ENCODE data around the gene CD300LB. TPM values are rescaled to one million over a fixed set of nuclear protein-coding genes. Genes with fewer than 3 reads are reported as not detected.
"Not testable (repeated sequence)": the region's sequence is repeated elsewhere in the genome, so short reads cannot be mapped to it uniquely, and the experiment has no call there.

The CD300LB gene
- polyA plus RNA-seq, 1 donor (not counting 4 experiments of a cell fraction or from before 2014, with no cell fraction given) = not detected

GRCh38 chr17:74512624-74513091, 18.6 kb downstream of the CD300LB start:
- H3K4me3 ChIP-seq (ENCODE audit: control insufficient read depth in 2 of 3, extremely low read depth in 1 of 3, insufficient read depth in 2 of 3, low read depth in 1 of 3, low read length in 3 of 3) = no peak overlapping the region

DNA sequence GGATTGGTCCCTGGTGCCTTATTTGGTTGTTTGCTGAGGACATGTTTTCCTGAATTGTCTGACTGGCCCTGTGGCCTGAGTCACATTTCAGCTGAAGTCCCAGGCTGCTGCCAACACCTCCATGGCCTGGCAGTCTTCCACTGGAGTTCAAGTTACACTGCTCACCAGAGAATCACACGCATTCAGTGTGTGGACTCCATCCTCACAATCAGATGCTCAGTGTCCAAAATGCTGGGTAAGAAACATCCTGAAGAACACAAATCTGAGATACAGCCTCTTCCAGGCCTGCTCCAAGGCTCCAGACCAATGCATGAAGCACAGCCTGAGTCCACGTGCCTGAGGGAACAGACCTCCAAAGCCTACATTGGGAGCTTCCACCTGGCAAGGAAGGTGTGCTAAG, 19.2 kb downstream of the CD300LB start:
- no peak overlapping the region for H3K4me2 ChIP-seq (ENCODE audit: control insufficient read depth, extremely low read depth, insufficient read depth, low read depth, low read length)
- no peaks in the 10 kb centered on the region for H3K36me3 ChIP-seq (ENCODE audit: control insufficient read depth in 2 of 2, extremely low read depth in 1 of 2, insufficient read depth in 2 of 2, low read length in 2 of 2)
- no peak overlapping the region for H3K4me3 ChIP-seq (ENCODE audit: control insufficient read depth in 2 of 3, extremely low read depth in 1 of 3, insufficient read depth in 2 of 3, low read depth in 1 of 3, low read length in 3 of 3)
- dilution Hi-C loops (cut with MboI; ENCODE audit: extremely low pct_ligation_motif_present, low sequenced_read_pairs) = no loop called here
- no peak overlapping the region for H3K27ac ChIP-seq (ENCODE audit: control insufficient read depth, insufficient read depth, low read length)
- no peak for FAIRE-seq
- H3K4me1 ChIP-seq (ENCODE audit: control insufficient read depth, extremely low read depth, insufficient read depth, low read length) = no peaks in the 10 kb centered on the region
- no peak overlapping the region for H2AFZ ChIP-seq (ENCODE audit: control insufficient read depth, low read length)
- H3K9ac ChIP-seq (ENCODE audit: control insufficient read depth, extremely low read depth, insufficient read depth, low read length) = no peak overlapping the region
- peaks cover 10% of the 10 kb centered on the region for H3K9me3 ChIP-seq (ENCODE audit: control insufficient read depth, low read depth, low read length)
- H3K27me3 ChIP-seq (ENCODE audit: control insufficient read depth, extremely low read depth, insufficient read depth, low read length) = no peaks in the 10 kb centered on the region
- TF ChIP-seq EZH2 (IDR thresholded peaks at IDR 0.05; ENCODE audit: low read length) = no peak
- no peak for DNase-seq (ENCODE audit: low read depth, low spot score)
- no peaks in the 10 kb centered on the region for H3K79me2 ChIP-seq (ENCODE audit: control insufficient read depth, insufficient read depth, low read length)
- H4K20me1 ChIP-seq (ENCODE audit: control insufficient read depth, extremely low read depth, insufficient read depth, low read length) = no peaks in the 10 kb centered on the region
- no peaks in the 10 kb centered on the region for H3K9me1 ChIP-seq (ENCODE audit: control insufficient read depth, extremely low read depth, insufficient read depth, low read length)

More at GRCh38 chr17:74512624-74513091, 18.6 kb downstream of the CD300LB start:
- no peak overlapping the region for H2AFZ ChIP-seq (ENCODE audit: control insufficient read depth, low read length)
- H3K27ac ChIP-seq (ENCODE audit: control insufficient read depth, insufficient read depth, low read length) = no peak overlapping the region
- no peaks in the 10 kb centered on the region for H3K27me3 ChIP-seq (ENCODE audit: control insufficient read depth, extremely low read depth, insufficient read depth, low read length)
- H3K9ac ChIP-seq (ENCODE audit: control insufficient read depth, extremely low read depth, insufficient read depth, low read length) = no peak overlapping the region
- dilution Hi-C loops (cut with MboI; ENCODE audit: extremely low pct_ligation_motif_present, low sequenced_read_pairs) = no loop called here
- TF ChIP-seq EZH2 (IDR thresholded peaks at IDR 0.05; ENCODE audit: low read length) (no peak), CTCF (optimal IDR thresholded peaks at IDR 0.05 in 1 of 3, IDR thresholded peaks at IDR 0.05 in 1 of 3, conservative IDR thresholded peaks at IDR 0.05 in 1 of 3; ENCODE audit: extremely low read depth in 1 of 3, insufficient read depth in 2 of 3, low read length in 3 of 3) (no peak)
- no peaks in the 10 kb centered on the region for H3K36me3 ChIP-seq (ENCODE audit: control insufficient read depth in 2 of 2, extremely low read depth in 1 of 2, insufficient read depth in 2 of 2, low read length in 2 of 2)
- no peaks in the 10 kb centered on the region for H4K20me1 ChIP-seq (ENCODE audit: control insufficient read depth, extremely low read depth, insufficient read depth, low read length)
- no peak overlapping the region for H3K4me2 ChIP-seq (ENCODE audit: control insufficient read depth, extremely low read depth, insufficient read depth, low read depth, low read length)
- H3K4me1 ChIP-seq (ENCODE audit: control insufficient read depth, extremely low read depth, insufficient read depth, low read length) = no peaks in the 10 kb centered on the region
- FAIRE-seq = no peak
- H3K9me1 ChIP-seq (ENCODE audit: control insufficient read depth, extremely low read depth, insufficient read depth, low read length) = no peaks in the 10 kb centered on the region
- H3K79me2 ChIP-seq (ENCODE audit: control insufficient read depth, insufficient read depth, low read length) = no peaks in the 10 kb centered on the region
- peaks cover 10% of the 10 kb centered on the region for H3K9me3 ChIP-seq (ENCODE audit: control insufficient read depth, low read depth, low read length)
- no peak for DNase-seq (ENCODE audit: low read depth, low spot score)

GRCh38 chr17:74508156-74508555, 23.1 kb downstream of the CD300LB start:
- FAIRE-seq = no peak
- no peak overlapping the region for H3K9ac ChIP-seq (ENCODE audit: control insufficient read depth, extremely low read depth, insufficient read depth, low read length)
- DNase-seq (ENCODE audit: low read depth, low spot score) = no peak
- no peak overlapping the region for H3K4me3 ChIP-seq (ENCODE audit: control insufficient read depth in 2 of 3, extremely low read depth in 1 of 3, insufficient read depth in 2 of 3, low read depth in 1 of 3, low read length in 3 of 3)
- H3K9me1 ChIP-seq (ENCODE audit: control insufficient read depth, extremely low read depth, insufficient read depth, low read length) = no peaks in the 10 kb centered on the region
- no peaks in the 10 kb centered on the region for H3K36me3 ChIP-seq (ENCODE audit: control insufficient read depth in 2 of 2, extremely low read depth in 1 of 2, insufficient read depth in 2 of 2, low read length in 2 of 2)
- H3K4me2 ChIP-seq (ENCODE audit: control insufficient read depth, extremely low read depth, insufficient read depth, low read depth, low read length) = no peak overlapping the region
- no peaks in the 10 kb centered on the region for H3K27me3 ChIP-seq (ENCODE audit: control insufficient read depth, extremely low read depth, insufficient read depth, low read length)
- no peak overlapping the region for H3K27ac ChIP-seq (ENCODE audit: control insufficient read depth, insufficient read depth, low read length)
- dilution Hi-C loops (cut with MboI; ENCODE audit: extremely low pct_ligation_motif_present, low sequenced_read_pairs) = no loop called here
- no peaks in the 10 kb centered on the region for H3K79me2 ChIP-seq (ENCODE audit: control insufficient read depth, insufficient read depth, low read length)
- H2AFZ ChIP-seq (ENCODE audit: control insufficient read depth, low read length) = no peak overlapping the region
- no peak for TF ChIP-seq EZH2 (IDR thresholded peaks at IDR 0.05; ENCODE audit: low read length)
- TF ChIP-seq CTCF (optimal IDR thresholded peaks at IDR 0.05 in 1 of 3, IDR thresholded peaks at IDR 0.05 in 1 of 3, conservative IDR thresholded peaks at IDR 0.05 in 1 of 3; ENCODE audit: extremely low read depth in 1 of 3, insufficient read depth in 2 of 3, low read length in 3 of 3) = no peak
- H3K9me3 ChIP-seq (ENCODE audit: control insufficient read depth, low read depth, low read length) = no peaks in the 10 kb centered on the region
- H4K20me1 ChIP-seq (ENCODE audit: control insufficient read depth, extremely low read depth, insufficient read depth, low read length) = no peaks in the 10 kb centered on the region
- H3K4me1 ChIP-seq (ENCODE audit: control insufficient read depth, extremely low read depth, insufficient read depth, low read length) = no peaks in the 10 kb centered on the region

GRCh38 chr17:74503949-74504348, 27.3 kb downstream of the CD300LB start:
- H3K27ac ChIP-seq (ENCODE audit: control insufficient read depth, insufficient read depth, low read length); H3K36me3 ChIP-seq (ENCODE audit: control insufficient read depth in 2 of 2, extremely low read depth in 1 of 2, insufficient read depth in 2 of 2, low read length in 2 of 2); H3K27me3 ChIP-seq (ENCODE audit: control insufficient read depth, extremely low read depth, insufficient read depth, low read length); H3K9me1 ChIP-seq (ENCODE audit: control insufficient read depth, extremely low read depth, insufficient read depth, low read length); H4K20me1 ChIP-seq (ENCODE audit: control insufficient read depth, extremely low read depth, insufficient read depth, low read length); DNase-seq (ENCODE audit: low read depth, low spot score); H3K4me3 ChIP-seq (ENCODE audit: control insufficient read depth in 2 of 3, extremely low read depth in 1 of 3, insufficient read depth in 2 of 3, low read depth in 1 of 3, low read length in 3 of 3); FAIRE-seq; H3K4me2 ChIP-seq (ENCODE audit: control insufficient read depth, extremely low read depth, insufficient read depth, low read depth, low read length); H3K4me1 ChIP-seq (ENCODE audit: control insufficient read depth, extremely low read depth, insufficient read depth, low read length); H3K79me2 ChIP-seq (ENCODE audit: control insufficient read depth, insufficient read depth, low read length); H3K9ac ChIP-seq (ENCODE audit: control insufficient read depth, extremely low read depth, insufficient read depth, low read length); H2AFZ ChIP-seq (ENCODE audit: control insufficient read depth, low read length); H3K9me3 ChIP-seq (ENCODE audit: control insufficient read depth, low read depth, low read length); dilution Hi-C loops (cut with MboI; ENCODE audit: extremely low pct_ligation_motif_present, low sequenced_read_pairs): not testable (repeated sequence)

All from keratinocyte (primary cell).